Neural cell (in vitro differentiated cells): ENCODE results near the gene SPATA13.
"Not testable (repeated sequence)": the region's sequence is repeated elsewhere in the genome, so short reads cannot be mapped to it uniquely, and the experiment has no call there.

Experiments
- EP300 ChIP-seq: fragments of 450-650 bp; conservative IDR thresholded peaks from 2 replicates; pipeline ENCODE4 v1.6.1; 2014; ENCODE audit warnings: antibody characterized with exemption, mild to moderate bottlenecking, moderate library complexity; ENCODE audit not compliant: poor library complexity, severe bottlenecking
- EZH2 ChIP-seq: fragments of 200-600, 300-800 bp; shearing (Covaris generic), sonication (generic); IDR thresholded peaks from 2 replicates; pipeline ENCODE4 v1.6.1; 2014; ENCODE audit warnings: antibody characterized with exemption, low read length, borderline replicate concordance, mild to moderate bottlenecking; ENCODE audit not compliant: insufficient read depth, poor library complexity, severe bottlenecking
- MXI1 ChIP-seq: fragments of 450-650 bp; conservative IDR thresholded peaks from 2 replicates; pipeline ENCODE4 v1.6.1; 2014; ENCODE audit warnings: antibody characterized with exemption, mild to moderate bottlenecking; ENCODE audit not compliant: poor library complexity, severe bottlenecking
- POLR2AphosphoS5 ChIP-seq: IDR thresholded peaks from 2 replicates; pipeline ENCODE4 v1.6.1; 2012
- RAD21 ChIP-seq: fragments of 450-650 bp; conservative IDR thresholded peaks from 2 replicates; pipeline ENCODE4 v1.6.1; 2014; ENCODE audit warnings: antibody characterized with exemption, mild to moderate bottlenecking, moderate library complexity
- TAF1 ChIP-seq: IDR thresholded peaks from 2 replicates; pipeline ENCODE4 v1.6.1; 2012; ENCODE audit warnings: low read depth
- TF ChIP-seq, protein P1 (sequence below): fragments of 450-650 bp; IDR thresholded peaks from 2 replicates; pipeline ENCODE4 v1.5.1; 2014; ENCODE audit warnings: antibody characterized with exemption, mild to moderate bottlenecking, moderate library complexity; ENCODE audit not compliant: poor library complexity, severe bottlenecking
- TF ChIP-seq, protein P2 (sequence below): IDR thresholded peaks from 2 replicates; pipeline ENCODE4 v1.6.1; 2012; ENCODE audit warnings: borderline replicate concordance

DNA sequence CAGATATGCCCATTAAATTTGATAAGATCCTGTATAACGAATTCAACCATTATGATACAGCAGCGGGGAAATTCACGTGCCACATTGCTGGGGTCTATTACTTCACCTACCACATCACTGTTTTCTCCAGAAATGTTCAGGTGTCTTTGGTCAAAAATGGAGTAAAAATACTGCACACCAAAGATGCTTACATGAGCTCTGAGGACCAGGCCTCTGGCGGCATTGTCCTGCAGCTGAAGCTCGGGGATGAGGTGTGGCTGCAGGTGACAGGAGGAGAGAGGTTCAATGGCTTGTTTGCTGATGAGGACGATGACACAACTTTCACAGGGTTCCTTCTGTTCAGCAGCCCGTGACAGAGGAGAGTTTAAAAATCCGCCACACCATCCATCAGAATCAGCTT, 160.9 kb downstream of the SPATA13 start:
- TF ChIP-seq, protein P1, sequence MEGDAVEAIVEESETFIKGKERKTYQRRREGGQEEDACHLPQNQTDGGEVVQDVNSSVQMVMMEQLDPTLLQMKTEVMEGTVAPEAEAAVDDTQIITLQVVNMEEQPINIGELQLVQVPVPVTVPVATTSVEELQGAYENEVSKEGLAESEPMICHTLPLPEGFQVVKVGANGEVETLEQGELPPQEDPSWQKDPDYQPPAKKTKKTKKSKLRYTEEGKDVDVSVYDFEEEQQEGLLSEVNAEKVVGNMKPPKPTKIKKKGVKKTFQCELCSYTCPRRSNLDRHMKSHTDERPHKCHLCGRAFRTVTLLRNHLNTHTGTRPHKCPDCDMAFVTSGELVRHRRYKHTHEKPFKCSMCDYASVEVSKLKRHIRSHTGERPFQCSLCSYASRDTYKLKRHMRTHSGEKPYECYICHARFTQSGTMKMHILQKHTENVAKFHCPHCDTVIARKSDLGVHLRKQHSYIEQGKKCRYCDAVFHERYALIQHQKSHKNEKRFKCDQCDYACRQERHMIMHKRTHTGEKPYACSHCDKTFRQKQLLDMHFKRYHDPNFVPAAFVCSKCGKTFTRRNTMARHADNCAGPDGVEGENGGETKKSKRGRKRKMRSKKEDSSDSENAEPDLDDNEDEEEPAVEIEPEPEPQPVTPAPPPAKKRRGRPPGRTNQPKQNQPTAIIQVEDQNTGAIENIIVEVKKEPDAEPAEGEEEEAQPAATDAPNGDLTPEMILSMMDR = not testable (repeated sequence)
- not testable (repeated sequence) for TF ChIP-seq EP300, POLR2AphosphoS5, EZH2, RAD21, MXI1, TAF1
- TF ChIP-seq, protein P2, sequence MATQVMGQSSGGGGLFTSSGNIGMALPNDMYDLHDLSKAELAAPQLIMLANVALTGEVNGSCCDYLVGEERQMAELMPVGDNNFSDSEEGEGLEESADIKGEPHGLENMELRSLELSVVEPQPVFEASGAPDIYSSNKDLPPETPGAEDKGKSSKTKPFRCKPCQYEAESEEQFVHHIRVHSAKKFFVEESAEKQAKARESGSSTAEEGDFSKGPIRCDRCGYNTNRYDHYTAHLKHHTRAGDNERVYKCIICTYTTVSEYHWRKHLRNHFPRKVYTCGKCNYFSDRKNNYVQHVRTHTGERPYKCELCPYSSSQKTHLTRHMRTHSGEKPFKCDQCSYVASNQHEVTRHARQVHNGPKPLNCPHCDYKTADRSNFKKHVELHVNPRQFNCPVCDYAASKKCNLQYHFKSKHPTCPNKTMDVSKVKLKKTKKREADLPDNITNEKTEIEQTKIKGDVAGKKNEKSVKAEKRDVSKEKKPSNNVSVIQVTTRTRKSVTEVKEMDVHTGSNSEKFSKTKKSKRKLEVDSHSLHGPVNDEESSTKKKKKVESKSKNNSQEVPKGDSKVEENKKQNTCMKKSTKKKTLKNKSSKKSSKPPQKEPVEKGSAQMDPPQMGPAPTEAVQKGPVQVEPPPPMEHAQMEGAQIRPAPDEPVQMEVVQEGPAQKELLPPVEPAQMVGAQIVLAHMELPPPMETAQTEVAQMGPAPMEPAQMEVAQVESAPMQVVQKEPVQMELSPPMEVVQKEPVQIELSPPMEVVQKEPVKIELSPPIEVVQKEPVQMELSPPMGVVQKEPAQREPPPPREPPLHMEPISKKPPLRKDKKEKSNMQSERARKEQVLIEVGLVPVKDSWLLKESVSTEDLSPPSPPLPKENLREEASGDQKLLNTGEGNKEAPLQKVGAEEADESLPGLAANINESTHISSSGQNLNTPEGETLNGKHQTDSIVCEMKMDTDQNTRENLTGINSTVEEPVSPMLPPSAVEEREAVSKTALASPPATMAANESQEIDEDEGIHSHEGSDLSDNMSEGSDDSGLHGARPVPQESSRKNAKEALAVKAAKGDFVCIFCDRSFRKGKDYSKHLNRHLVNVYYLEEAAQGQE = not testable (repeated sequence)
